HG02973 (cell line): ENCODE results near the gene LIPJ.

ENCODE experiments used
- ATAC-seq: cut with Tn5 transposase; IDR thresholded peaks from one replicate; pipeline ENCODE4 v1.9.1; 2021; ENCODE audit warnings: moderate library complexity; ENCODE audit not compliant: unreplicated experiment

Gene LIPJ

DNA sequence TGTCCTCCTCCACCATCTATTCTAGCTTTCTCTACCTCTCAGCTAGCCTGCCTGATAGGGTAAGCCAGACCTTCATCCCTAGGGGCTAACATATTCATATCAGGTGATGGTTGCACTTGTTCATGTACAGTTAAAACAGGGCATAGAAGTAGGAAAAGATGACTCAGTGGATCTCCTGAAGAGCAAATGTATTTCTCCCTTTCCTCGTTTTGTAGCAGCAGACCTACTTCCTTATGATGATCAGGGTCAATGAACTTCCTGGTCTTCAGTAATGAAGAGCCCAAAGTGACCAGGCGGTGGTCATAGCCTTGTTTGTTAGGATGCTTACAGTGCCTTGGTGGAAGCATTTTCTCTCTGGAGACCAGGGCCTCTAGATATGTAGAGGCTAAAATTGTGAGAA, 6.3 kb downstream of the LIPJ start:
- ATAC-seq, result no peak

DNA sequence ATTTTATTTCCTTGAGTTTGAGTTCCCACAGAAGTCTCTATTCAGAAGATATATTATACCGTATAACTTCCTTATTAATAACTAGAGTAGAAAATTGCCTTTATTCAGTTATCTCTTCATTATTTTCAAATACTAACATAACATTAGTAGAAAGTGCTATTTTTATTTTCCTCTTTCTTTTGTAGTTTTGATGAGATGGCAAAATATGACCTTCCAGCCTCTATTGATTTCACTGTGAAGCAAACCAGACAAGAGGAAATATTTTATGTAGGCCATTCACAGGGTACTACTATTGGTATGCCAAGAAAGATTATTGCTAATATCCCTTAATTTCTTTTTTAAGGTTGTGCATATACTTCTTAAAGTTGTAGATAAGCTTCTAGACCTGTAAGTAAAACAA, 7.9 kb downstream of the LIPJ start:
- no peak for ATAC-seq

DNA sequence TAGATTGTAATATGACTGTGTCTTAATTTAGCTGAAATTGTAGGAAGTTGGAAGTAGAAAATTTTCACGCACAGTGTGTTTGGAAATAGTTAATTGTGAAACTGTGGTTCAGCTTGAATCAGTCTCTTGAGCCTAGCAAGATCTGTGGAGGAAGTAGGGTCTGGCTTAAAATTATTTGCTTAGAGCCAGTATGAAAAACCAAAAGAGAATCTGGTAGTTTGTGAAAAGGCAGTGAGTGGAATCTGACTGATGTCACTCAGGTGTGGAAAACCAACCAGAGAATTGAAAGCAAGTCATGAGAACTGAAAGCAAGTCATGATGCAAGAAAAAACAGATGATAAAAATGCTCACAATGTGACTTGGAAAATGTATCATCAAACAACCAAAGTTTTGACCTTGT, 11.5 kb downstream of the LIPJ start:
- peak; percentile 83 for ATAC-seq

DNA sequence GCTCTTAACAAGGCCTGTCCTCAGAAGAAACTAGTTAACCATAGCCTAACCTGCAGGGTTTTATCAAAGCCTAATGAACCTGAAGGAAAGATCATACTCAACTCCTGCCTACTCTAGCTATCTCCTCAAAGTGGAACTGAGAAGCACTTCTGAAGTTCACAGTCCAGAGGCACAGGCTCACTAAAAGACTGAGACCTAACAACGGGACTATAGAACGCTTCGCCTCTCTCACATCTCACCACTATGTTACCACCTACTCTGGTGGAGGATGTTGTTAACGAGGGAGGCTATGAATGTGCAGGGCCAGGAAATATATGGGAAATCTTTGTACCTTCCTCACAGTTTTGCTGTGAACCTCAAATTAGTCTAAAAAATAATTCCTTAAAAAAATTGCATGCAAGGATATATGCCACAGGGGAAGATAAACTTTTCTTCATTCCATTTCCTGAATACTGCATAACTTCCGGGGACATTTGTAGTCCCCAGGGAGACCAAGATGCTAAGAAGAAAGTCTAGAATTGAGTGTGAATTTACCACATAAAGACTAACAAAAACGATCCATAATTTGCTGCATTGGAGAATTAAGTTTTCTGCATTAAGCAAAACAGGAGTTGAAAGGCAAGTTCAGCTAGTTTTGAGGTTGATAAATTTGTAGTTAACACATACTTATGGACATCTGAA, 21.6 kb downstream of the LIPJ start:
- no peak for ATAC-seq

DNA sequence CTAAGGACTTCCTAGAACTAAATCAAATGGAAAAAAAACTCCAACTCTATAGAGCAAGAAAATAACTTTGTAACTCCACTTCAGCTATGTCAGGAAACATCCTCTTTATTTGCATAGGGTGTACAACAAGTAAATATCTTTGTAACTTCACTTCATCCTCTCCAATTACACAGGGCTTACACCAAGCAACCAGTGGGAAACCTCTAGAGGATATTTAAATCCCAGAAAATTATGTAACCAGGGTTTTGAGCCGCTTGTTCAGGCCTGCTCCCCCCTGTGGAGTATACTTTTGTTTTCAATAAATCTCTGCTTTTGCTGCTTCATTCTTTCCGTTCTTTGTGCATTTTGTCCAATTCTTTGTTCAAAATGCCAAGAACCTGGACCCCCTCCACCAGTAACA, 22.2 kb downstream of the LIPJ start:
- no peak for ATAC-seq

DNA sequence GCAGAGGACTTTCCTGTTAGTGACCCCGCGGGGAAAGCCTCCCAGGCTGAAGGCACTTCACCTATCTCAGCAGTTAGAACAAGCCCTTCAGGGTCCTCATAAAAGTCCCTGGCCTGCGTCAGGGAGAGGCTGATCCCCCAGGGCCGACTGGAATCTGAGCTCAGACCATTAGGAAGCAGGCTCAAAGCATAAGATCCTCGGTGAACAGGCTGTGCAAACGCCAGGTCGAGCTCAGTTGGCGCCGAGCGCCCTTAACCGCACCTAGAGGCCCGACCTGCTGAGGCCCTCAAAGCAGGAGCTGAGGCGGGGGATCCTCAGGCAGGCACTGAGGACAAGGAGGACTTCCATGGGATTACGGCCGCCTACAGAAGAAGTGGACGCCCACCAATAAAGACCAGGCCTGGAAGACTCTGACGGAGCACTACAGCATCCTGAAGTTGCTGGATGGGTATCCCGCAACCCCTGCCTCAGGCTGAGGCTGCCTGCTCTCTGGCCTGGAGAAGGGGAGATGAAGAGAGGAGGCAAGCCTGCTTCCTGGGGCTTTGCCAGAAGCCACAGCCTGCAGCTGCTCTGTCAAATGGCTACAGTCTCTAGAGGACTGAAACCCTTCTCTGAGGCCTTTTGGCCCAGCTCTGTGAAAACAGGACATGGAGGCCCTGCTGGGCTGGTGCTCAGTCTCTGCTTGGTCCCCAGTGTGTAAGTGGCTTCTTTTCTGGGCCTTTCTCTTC, 29.9 kb downstream of the LIPJ start:
- ATAC-seq, result no peak

DNA sequence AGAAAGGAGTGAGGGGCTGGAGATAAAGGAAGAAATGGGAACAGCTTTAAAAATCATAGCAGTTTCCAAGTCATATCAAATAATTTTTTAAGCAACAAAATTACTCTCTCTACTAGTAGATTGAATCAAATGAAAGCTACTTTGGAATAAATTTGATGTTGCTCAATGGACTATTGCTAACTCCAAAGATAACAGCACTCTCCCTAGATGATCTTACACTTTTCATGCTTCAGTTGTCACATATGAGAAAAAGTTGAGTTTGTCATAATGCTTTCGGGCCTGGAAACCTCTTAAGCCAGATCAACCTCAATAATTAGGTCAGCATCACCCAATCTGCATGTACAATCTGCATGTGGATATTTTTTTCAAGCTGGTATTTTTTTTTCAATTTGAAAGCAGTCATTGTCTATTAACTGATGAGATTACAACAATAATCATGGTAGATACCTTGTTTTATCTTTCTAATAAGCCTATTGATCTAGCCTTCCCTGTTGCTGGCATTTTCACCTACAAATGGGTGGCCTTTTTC, 31.3 kb downstream of the LIPJ start:
- ATAC-seq, result no peak

DNA sequence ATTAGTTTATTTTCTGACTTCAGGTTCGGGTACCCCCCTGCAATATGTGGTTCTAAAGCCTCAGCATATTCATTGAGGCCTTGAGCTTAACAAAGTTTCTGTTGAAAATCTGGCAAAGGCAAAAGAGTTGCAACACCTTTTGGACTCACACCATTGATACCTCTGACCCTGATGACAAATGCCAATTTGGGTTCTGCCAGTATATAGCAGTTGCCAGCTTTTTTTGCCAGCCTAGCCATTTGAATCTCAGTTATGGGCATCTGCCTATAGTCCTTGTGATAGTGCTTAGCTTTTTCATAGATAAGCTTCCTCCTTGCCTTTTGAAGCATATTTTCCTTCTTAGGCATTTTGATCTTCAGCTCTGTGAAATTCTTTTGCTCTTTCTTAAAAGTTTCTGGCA, 31.9 kb downstream of the LIPJ start:
- no peak for ATAC-seq

DNA sequence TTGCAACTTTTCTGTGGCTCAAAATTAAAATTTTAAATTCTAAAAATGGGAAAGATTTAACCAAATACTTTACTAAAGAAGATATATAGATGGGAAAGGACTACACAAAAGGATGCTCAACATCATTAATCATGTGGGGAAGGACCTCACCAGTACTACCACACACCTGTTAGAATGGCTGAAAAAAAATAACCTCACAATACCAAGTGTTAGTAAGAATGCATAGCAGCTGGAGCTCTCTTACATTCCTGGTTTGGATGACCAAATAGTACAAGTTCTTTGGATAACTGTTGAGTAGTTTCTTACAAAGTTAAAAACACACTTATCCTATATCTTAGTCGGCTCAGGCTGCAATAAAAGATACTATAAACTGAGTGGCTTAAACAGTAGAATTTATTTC, 33.9 kb downstream of the LIPJ start:
- ATAC-seq, result no peak

DNA sequence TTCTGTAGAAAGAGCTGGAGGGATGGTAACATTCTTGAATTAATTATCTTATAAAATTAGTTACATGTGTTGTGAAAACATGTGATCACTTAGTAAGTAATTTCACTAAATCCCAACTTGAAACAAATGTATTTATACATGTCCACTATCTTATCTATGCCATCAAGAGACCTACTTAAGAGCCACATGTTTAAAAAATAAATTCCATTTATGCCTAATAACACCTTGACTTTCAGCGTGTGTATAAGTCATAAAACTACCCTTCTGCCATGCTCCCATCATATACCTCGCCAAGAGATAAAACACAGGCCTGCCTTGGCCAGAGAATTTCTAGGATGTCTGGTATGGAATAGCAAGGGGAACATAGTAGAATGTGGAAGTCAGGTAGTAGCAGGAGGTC, 37.3 kb downstream of the LIPJ start:
- no peak for ATAC-seq

DNA sequence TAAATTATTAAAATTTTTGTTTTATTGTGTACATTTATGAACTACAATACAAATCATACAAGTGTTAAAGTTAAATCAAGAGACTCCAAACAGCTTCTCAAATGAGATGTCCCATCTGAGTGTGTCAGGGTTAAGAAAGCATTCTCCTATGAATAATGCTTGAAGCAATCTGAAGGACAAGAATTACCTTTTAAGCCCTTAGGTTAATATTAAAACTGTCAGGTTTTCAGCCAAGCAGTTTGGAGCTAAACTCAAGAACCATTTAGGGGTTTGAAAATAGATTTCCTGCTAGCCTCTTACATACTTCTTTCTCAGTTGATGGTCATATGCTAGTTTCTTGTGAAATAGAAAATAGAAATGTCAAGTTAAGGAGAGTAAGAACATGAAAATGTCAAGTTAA, 38.3 kb downstream of the LIPJ start:
- no peak for ATAC-seq

DNA sequence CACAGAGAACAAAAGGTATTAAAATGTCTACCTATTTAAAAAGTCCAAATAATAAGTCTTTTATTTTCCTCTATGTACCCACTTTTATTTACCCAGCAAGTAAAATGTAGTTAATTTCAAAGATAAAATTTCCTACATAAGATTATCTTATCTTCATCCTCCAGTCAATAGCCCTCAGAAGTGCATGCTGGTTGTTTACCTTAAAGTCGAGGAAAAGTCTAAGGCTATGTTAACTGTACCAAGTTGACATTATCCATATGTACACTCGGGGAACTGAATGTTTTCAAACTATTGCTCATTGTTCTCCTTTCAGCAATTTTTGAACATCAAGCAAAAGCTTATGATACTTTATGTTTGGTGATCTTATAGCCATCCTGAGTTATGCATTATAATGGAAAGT, 53.6 kb downstream of the LIPJ start:
- no peak for ATAC-seq

DNA sequence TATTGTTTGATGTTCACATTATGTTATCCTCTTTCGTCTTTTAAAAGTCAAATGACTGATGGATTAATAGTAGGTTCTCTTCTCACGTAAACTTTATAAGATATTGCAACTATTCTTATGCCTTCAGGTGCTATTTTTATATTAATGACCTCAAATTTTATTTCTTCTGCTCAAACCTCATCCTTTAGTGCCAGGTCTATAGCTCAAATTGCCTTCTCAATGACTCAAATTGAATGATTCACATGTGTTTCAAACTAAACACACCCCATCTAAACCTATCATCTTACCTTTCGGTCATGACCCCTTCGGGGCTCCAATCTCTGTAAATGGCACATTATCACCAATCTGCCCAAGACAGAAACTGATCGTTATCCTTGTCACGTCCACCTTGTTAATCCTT, 55.6 kb downstream of the LIPJ start:
- ATAC-seq, result no peak

DNA sequence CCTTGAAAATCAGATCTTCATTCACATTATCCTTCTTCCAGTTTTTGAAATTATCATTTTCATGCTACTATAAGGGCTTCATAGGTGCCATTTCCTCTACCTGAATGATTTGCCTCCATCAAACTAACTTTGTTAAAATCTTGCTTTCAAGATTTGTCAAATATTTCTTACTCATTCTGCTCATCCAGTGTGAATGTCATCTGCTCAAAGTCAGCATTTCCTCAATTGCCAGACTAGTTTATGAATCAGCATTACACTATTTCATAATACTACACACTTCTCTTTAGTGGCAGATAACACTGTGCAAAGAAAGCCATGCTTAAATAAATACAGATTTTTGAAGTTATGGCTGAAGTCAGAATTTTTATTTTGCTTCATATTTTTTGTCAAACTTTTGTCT, 56.4 kb downstream of the LIPJ start:
- no peak for ATAC-seq

DNA sequence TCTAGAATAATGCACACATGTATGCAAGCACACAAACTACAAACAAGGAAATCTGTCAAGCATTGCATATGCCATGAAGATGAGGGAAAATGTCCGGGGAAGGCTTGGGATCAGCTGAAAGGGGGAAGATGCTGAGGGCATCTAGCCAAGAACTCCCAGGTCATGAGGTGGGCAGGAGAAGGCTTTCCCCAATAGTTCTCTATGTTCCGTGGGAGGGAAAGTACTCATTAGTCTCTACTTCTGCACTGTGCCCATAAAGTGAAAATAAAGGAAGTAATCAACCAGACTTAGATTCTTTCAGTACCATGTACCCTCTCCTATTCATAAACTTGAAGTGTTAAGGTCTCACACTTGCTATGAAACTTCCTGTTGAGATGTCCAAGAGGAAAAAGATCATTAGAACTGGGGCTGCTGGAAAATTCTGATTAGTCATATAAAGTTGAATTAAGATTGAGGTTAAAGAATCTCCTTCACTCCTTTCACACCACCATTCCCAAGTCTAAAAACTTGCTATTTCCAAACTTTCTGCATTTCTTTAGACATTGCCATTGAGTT, 60.6 kb downstream of the LIPJ start:
- ATAC-seq, result no peak

DNA sequence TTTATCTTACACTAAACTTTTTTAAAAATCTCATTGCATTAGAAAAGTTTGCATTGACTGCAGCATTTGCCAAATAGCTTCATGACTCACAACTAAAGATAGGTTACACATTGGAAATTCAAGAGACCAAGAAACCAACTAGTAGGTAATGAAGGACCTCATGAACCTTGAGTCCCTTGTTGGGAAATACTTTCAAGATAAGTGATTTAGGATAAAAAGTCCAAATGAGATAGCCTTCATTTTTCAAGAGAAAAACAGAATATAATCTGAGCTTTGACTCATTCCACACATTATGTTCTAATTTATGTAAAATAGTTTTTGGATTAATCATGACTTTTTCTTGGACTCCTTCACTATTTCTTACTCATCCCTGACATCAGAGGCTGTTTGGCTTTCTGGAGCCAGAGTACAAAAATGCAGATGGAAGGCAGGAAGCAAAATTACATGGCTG, 64.6 kb downstream of the LIPJ start:
- ATAC-seq, result no peak

DNA sequence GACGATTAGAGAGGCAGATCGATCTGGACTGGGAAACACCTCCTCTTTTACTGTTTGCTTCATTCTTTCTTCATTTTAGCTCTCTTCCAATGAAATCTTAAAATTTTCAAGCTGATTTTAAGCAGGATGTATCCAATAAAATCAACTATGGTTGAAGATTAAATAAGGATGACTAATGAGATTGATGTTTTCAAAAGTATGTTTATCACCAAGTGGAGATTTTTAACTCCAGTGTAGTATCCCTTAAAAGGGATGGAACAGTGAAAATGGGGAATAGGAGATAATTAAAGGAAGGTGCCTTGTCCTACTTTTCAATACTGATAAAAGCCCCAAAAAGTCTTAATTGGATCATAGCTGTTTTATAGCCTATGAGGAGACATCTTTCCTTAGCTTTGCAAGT, 66.1 kb downstream of the LIPJ start:
- ATAC-seq, result no peak
